ENCODE data around the gene MAN1A2.

The MAN1A2 gene

GRCh38 chr1:117562581-117563491 is 195.6 kb downstream of the MAN1A2 start:
- no peak for DNase-seq

- no peak for DNase-seq
Observed at GRCh38 chr1:117563492-117563875, 196.2 kb downstream of the MAN1A2 start.

- no peak for DNase-seq
Observed at GRCh38 chr1:117564227-117565075, 197.2 kb downstream of the MAN1A2 start.

GRCh38 chr1:117565076-117565556 is 197.9 kb downstream of the MAN1A2 start:
- DNase-seq, result no peak

- DNase-seq, result peak in 1 of 2 donors; percentile 11
Observed at GRCh38 chr1:117565745-117566455, 198.7 kb downstream of the MAN1A2 start.

- peak in 1 of 2 donors; percentile 9 for DNase-seq
Observed at GRCh38 chr1:117566556-117566955, 199.3 kb downstream of the MAN1A2 start.

GRCh38 chr1:117567435-117567834 is 200.2 kb downstream of the MAN1A2 start:
- DNase-seq, result peak in 1 of 2 donors; percentile 14

- DNase-seq, result no peak
Observed at GRCh38 chr1:117567976-117568375, 200.7 kb downstream of the MAN1A2 start.

GRCh38 chr1:117568999-117569398 is 201.8 kb downstream of the MAN1A2 start:
- no peak for DNase-seq

- DNase-seq, result no peak
Observed at GRCh38 chr1:117569856-117570255, 202.6 kb downstream of the MAN1A2 start.

GRCh38 chr1:117570988-117571409 is 203.8 kb downstream of the MAN1A2 start:
- DNase-seq, result peak in 1 of 2 donors; percentile 11

- DNase-seq, result peak in 1 of 2 donors; percentile 6
Observed at GRCh38 chr1:117571496-117571895, 204.2 kb downstream of the MAN1A2 start.

- DNase-seq, result peak in 1 of 2 donors; percentile 10
Observed at GRCh38 chr1:117572546-117572945, 205.3 kb downstream of the MAN1A2 start.

GRCh38 chr1:117573386-117574023 is 206.3 kb downstream of the MAN1A2 start:
- peak in 1 of 2 donors; percentile 15 for DNase-seq

GRCh38 chr1:117574161-117574835 is 207.0 kb downstream of the MAN1A2 start:
- no peak for DNase-seq

- DNase-seq, result no peak
Observed at GRCh38 chr1:117575586-117576225, 208.5 kb downstream of the MAN1A2 start.

GRCh38 chr1:117576236-117576635 is 209.0 kb downstream of the MAN1A2 start:
- no peak for DNase-seq

GRCh38 chr1:117577191-117577885 is 210.1 kb downstream of the MAN1A2 start:
- no peak for DNase-seq

GRCh38 chr1:117578466-117578865 is 211.2 kb downstream of the MAN1A2 start:
- DNase-seq, result no peak

Data from stimulated activated CD4-positive, alpha-beta T cell treated with anti-CD3 and anti-CD28 coated beads, Interleukin-2, amount 100 ng/mL, for 24 hours (primary cell).